PC-9 (cell line): ENCODE data around the gene GPX3. TPM values are rescaled to one million over a fixed set of nuclear protein-coding genes. Genes with fewer than 3 reads are reported as not detected.

Experiments
- BruUV-seq: library from RNA; stranded (reverse); fragments of 400-500 nt; replicated peaks from 2 replicates; lab custom pipeline; 2021; lab: Mats Ljungman, UMichigan
- CTCF ChIA-PET: fragments of 300-600 bp; sonication (Branson Sonifier 250); formaldehyde crosslinking; loops from one replicate; lab custom pipeline; 2022; ENCODE audit warnings: antibody characterized with exemption; lab: Charles Lee
- POLR2A ChIA-PET: fragments of 300-600 bp; sonication (Branson Sonifier 250); formaldehyde crosslinking; loops from one replicate; lab custom pipeline; 2022; ENCODE audit warnings: antibody characterized with exemption; ENCODE audit not compliant: unreplicated experiment; lab: Charles Lee
- DNase-seq, 2 experiments: peaks; one replicate each; pipeline versions ENCODE4 v3.0.0 to v3.0.0-alpha.2; 2015 to 2022; ENCODE audit warnings: mixed read lengths in 1 of 2
- H2AFZ ChIP-seq: fragments of 200-600 bp; sonication (generic); 2 replicates; pipeline ENCODE4 v1.8.1; 2017; ENCODE audit warnings: antibody characterized with exemption
- H3F3A ChIP-seq: fragments of 200-600 bp; sonication (generic); 2 replicates; pipeline ENCODE4 v1.8.1; 2017; ENCODE audit warnings: antibody characterized with exemption, mild to moderate bottlenecking, low read depth; ENCODE audit not compliant: insufficient read depth
- H3K27ac ChIP-seq: fragments of 200-600 bp; sonication (generic); 2 replicates; pipeline ENCODE4 v1.6.1; 2016; ENCODE audit warnings: mixed run types
- H3K27me3 ChIP-seq: fragments of 200-600 bp; sonication (generic); 2 replicates; pipeline ENCODE4 v1.6.1; 2016; ENCODE audit warnings: low read depth, mixed run types; ENCODE audit not compliant: insufficient read depth
- H3K36me3 ChIP-seq: fragments of 200-600 bp; sonication (generic); 2 replicates; pipeline ENCODE4 v1.6.1; 2016; ENCODE audit warnings: low read depth, mixed run types
- H3K4me1 ChIP-seq: fragments of 200-600 bp; sonication (generic); replicated peaks from 2 replicates; pipeline ENCODE4 v1.6.1; 2016; ENCODE audit warnings: mixed run types; ENCODE audit not compliant: insufficient read depth
- H3K4me2 ChIP-seq: fragments of 200-600 bp; sonication (generic); 2 replicates; pipeline ENCODE4 v1.6.1; 2017; ENCODE audit warnings: mixed run types
- H3K4me3 ChIP-seq: fragments of 200-600 bp; sonication (generic); 2 replicates; pipeline ENCODE4 v1.6.1; 2016; ENCODE audit warnings: mixed run types
- H3K79me2 ChIP-seq: fragments of 200-600 bp; sonication (generic); 2 replicates; pipeline ENCODE4 v1.6.1; 2017; ENCODE audit warnings: low read depth, mixed run types
- H3K9me2 ChIP-seq: fragments of 200-600 bp; sonication (generic); 2 replicates; pipeline ENCODE4 v1.8.1; 2017; ENCODE audit warnings: mild to moderate bottlenecking; ENCODE audit not compliant: insufficient read depth
- H3K9me3 ChIP-seq: fragments of 200-600 bp; sonication (generic); 2 replicates; pipeline ENCODE4 v1.8.1; 2016; ENCODE audit warnings: low read depth; ENCODE audit not compliant: insufficient read depth
- H4K20me1 ChIP-seq: fragments of 200-600 bp; sonication (generic); 2 replicates; pipeline ENCODE4 v1.8.1; 2017; ENCODE audit not compliant: insufficient read depth
- EZH2 ChIP-seq: fragments of 200-600 bp; sonication (generic); IDR thresholded peaks from 2 replicates; pipeline ENCODE4 v1.8.0; 2017; ENCODE audit warnings: antibody characterized with exemption, low read depth
- intact Hi-C: fragments of 100-400 bp; cut with micrococcal nuclease; formaldehyde crosslinking; loops from one replicate; pipeline ENCODE4 v1.10.0; 2022; ENCODE audit not compliant: unreplicated experiment
- total RNA-seq: library from RNA; stranded (reverse); gene quantifications from 2 replicates; pipeline ENCODE4 v1.2.3, GENCODE V29; 2021
- TF ChIP-seq, protein P1 (sequence below): fragments of 200-600 bp; sonication (generic); conservative IDR thresholded peaks from 2 replicates; pipeline ENCODE4 v1.6.1; 2017; ENCODE audit warnings: mixed run types, antibody characterized with exemption, mild to moderate bottlenecking, moderate library complexity

The GPX3 gene
- total RNA-seq, 1 experiment from 2014 or later = 93.2 TPM

- H2AFZ ChIP-seq = no peak overlapping the region
- H3K4me3 ChIP-seq = no peak overlapping the region
- CTCF ChIA-PET = no interaction called here
- H3K9me3 ChIP-seq = no peaks in the 10 kb centered on the region
- H3K27ac ChIP-seq = peak overlapping the region; percentile 89; the same call in 1 of the 2 replicates
- H3K4me1 ChIP-seq = peaks cover 47% of the 10 kb centered on the region
- intact Hi-C loops = no loop called here
- peaks cover 57% of the 10 kb centered on the region for H3F3A ChIP-seq
- DNase-seq = no peak
- H3K9me2 ChIP-seq = no peaks in the 10 kb centered on the region
- POLR2A ChIA-PET = no interaction called here
- H3K27me3 ChIP-seq = no peaks in the 10 kb centered on the region
- 0 out of 2 replicates have a peak, but pooled peaks cover 15% of the 10 kb centered on the region for H3K36me3 ChIP-seq
- TF ChIP-seq, protein P1, sequence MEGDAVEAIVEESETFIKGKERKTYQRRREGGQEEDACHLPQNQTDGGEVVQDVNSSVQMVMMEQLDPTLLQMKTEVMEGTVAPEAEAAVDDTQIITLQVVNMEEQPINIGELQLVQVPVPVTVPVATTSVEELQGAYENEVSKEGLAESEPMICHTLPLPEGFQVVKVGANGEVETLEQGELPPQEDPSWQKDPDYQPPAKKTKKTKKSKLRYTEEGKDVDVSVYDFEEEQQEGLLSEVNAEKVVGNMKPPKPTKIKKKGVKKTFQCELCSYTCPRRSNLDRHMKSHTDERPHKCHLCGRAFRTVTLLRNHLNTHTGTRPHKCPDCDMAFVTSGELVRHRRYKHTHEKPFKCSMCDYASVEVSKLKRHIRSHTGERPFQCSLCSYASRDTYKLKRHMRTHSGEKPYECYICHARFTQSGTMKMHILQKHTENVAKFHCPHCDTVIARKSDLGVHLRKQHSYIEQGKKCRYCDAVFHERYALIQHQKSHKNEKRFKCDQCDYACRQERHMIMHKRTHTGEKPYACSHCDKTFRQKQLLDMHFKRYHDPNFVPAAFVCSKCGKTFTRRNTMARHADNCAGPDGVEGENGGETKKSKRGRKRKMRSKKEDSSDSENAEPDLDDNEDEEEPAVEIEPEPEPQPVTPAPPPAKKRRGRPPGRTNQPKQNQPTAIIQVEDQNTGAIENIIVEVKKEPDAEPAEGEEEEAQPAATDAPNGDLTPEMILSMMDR = no peak
- no peak for TF ChIP-seq EZH2
- BruUV-seq = no TSS peak
- H4K20me1 ChIP-seq = no peaks in the 10 kb centered on the region
- no peak overlapping the region for H3K4me2 ChIP-seq
- no peaks in the 10 kb centered on the region; the same call in 1 of the 2 replicates for H3K79me2 ChIP-seq
Measured at GRCh38 chr5:151038801-151039238, 18.4 kb downstream of the GPX3 start.

DNA sequence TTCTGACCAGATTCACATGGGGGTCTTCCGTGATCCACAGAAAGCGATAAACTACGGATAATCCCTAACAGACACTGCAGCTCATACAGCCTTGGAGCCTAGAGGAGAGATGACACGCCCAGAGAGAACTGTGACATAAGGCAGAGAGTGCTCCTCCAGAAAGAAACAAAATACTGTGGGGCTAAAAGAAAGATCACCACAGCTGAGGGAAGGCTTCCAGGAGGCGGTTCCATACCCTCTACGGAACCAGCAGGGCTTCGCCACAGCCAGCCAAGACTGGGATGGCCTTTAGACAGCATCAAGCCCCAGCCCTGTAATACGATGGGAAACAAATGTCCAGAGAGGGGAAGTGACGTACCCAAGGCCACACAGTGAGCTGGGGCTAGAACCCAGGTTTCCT is 19.3 kb downstream of the GPX3 start:
- H3K4me2 ChIP-seq = peak overlapping the region; percentile 63
- TF ChIP-seq, protein P1 = no peak
- no peak for TF ChIP-seq EZH2
- no peaks in the 10 kb centered on the region for H3K9me3 ChIP-seq
- no peak overlapping the region for H2AFZ ChIP-seq
- H3F3A ChIP-seq = peaks cover 59% of the 10 kb centered on the region
- DNase-seq = no peak
- ChIA-PET POLR2A (no interaction called here), CTCF (no interaction called here)
- H3K4me1 ChIP-seq = peaks cover 47% of the 10 kb centered on the region
- H4K20me1 ChIP-seq = no peaks in the 10 kb centered on the region
- no peaks in the 10 kb centered on the region for H3K9me2 ChIP-seq
- H3K27me3 ChIP-seq = no peaks in the 10 kb centered on the region
- peak overlapping the region; percentile 89 for H3K27ac ChIP-seq
- intact Hi-C loops = loop anchor here (1.0 to 5.0 kb wide), 3 partner anchors 19 to 237 kb away; partner anchors contain the start of gene GPX3
- no TSS peak for BruUV-seq
- H3K36me3 ChIP-seq = 0 out of 2 replicates have a peak, but pooled peaks cover 15% of the 10 kb centered on the region
- no peak overlapping the region for H3K4me3 ChIP-seq
- no peaks in the 10 kb centered on the region; the same call in 1 of the 2 replicates for H3K79me2 ChIP-seq

DNA sequence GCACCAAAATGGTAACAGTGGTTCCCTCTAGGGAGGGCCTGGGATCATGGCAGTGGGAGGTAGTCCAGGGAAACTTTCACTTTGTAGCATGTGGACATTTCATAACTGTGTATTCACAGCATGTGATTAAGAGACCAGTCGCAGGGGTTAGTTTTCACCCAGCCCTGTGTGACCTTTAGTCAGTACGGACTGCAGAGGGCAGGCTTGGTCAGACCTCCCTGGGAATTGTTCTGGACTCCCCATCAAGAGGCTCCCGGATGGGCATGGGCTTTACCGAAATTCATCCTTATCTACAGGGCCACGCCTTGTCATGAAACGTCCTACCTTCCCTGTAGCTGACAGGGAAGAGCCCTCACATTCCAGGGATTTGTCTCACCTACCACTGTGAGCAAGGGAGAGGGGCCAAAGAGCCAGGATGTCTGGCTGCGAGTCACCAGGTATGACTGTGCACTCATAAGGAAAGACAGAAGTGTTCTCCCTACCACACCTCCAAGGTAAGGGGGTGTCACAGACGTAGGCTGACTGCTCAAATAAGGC is 19.9 kb downstream of the GPX3 start:
- Histone ChIP-seq H4K20me1 (no peaks in the 10 kb centered on the region), H3K79me2 (no peaks in the 10 kb centered on the region; the same call in 1 of the 2 replicates), H3K4me3 (no peak overlapping the region), H3K9me3 (no peaks in the 10 kb centered on the region), H3F3A (peaks cover 55% of the 10 kb centered on the region), H3K27ac (peak overlapping the region; percentile 89), H3K4me1 (peaks cover 47% of the 10 kb centered on the region), H3K36me3 (0 out of 2 replicates have a peak, but pooled peaks cover 15% of the 10 kb centered on the region), H2AFZ (no peak overlapping the region), H3K27me3 (no peaks in the 10 kb centered on the region), H3K9me2 (no peaks in the 10 kb centered on the region), H3K4me2 (peak overlapping the region; percentile 63)
- ChIA-PET POLR2A (no interaction called here), CTCF (interaction anchor here (0.7 kb wide), 1 partner anchor 118 kb away, joined by 5 read pairs; no protein-coding TSS in a partner anchor)
- no TSS peak for BruUV-seq
- TF ChIP-seq, protein P1 = no peak
- no peak for TF ChIP-seq EZH2
- peak; percentile 63 to 85 for DNase-seq
- intact Hi-C loops = loop anchor here (1.0 to 5.0 kb wide), 3 partner anchors 19 to 238 kb away; partner anchors contain the start of gene GPX3
